Fibroblast of lung (primary cell): ENCODE measurements around the gene EVI5.

ENCODE experiments used
- CTCF ChIP-seq, 2 donors: IDR thresholded peaks in 1 of 2; conservative IDR thresholded peaks in 1 of 2; 1 replicate in 1 of 2; 2 replicates in 1 of 2; pipeline ENCODE4 v1.5.1; 2011 to 2012; ENCODE audit warnings: low read length in 2 of 2, control low read depth in 1 of 2, inconsistent platforms in 1 of 2, low read depth in 1 of 2, mild to moderate bottlenecking in 1 of 2
- EZH2 ChIP-seq: IDR thresholded peaks from 2 replicates; pipeline ENCODE4 v1.5.1; 2012; ENCODE audit warnings: low read length, control low read depth, mild to moderate bottlenecking; ENCODE audit errors: missing control alignments

- TF ChIP-seq CTCF (conservative IDR thresholded peaks at IDR 0.05 in 1 of 2, IDR thresholded peaks at IDR 0.05 in 1 of 2; ENCODE audit: low read depth in 1 of 2, low read length in 2 of 2): no peak
- TF ChIP-seq EZH2: peak; percentile 78
Observed at GRCh38 chr1:92481971-92482664, 302.8 kb downstream of the EVI5 start.
